HEK293 (cell line): ENCODE results near the gene S100A11.

Experiments used
- CTCF ChIA-PET: fragments of 350-600 bp; formaldehyde crosslinking; extraction: SDS; loops from one replicate; lab custom pipeline; 2021; ENCODE audit warnings: antibody characterized with exemption; lab: Yijun Ruan, JAX
- POLR2A ChIA-PET: fragments of 300-600 bp; formaldehyde crosslinking; extraction: SDS; loops from one replicate; lab custom pipeline; 2020; ENCODE audit warnings: antibody characterized with exemption, inconsistent platforms; lab: Yijun Ruan, JAX
- H3K27ac ChIP-seq: fragments of 200-500 bp; sonication (Bioruptor generic); 2 replicates; pipeline ENCODE4 v1.5.1; 2014; ENCODE audit warnings: low read depth, low read length, control low read depth, inconsistent platforms; ENCODE audit errors: extremely low read depth
- H3K36me3 ChIP-seq, 2 experiments: fragments of 200-500 bp in 1 of 2; sonication (Bioruptor generic) in 1 of 2; 1 replicate in 1 of 2; 2 replicates in 1 of 2; pipeline ENCODE4 v1.5.1; 2014 to 2017; ENCODE audit warnings: inconsistent platforms in 2 of 2, low read length in 2 of 2; ENCODE audit not compliant: control insufficient read depth in 2 of 2, insufficient read depth in 1 of 2
- H3K4me1 ChIP-seq: fragments of 200-500 bp; sonication (Bioruptor generic); 2 replicates; pipeline ENCODE4 v1.5.1; 2014; ENCODE audit warnings: mild to moderate bottlenecking, low read length, inconsistent platforms; ENCODE audit not compliant: control insufficient read depth, insufficient read depth
- H3K4me3 ChIP-seq: 2 replicates; pipeline ENCODE4 v1.5.1; 2011; ENCODE audit warnings: low read depth, mild to moderate bottlenecking, control low read depth, low read length, moderate library complexity
- H3K9me3 ChIP-seq: fragments of 200-500 bp; sonication (Bioruptor generic); 2 replicates; pipeline ENCODE4 v1.5.1; 2014; ENCODE audit warnings: low read depth, low read length, inconsistent platforms; ENCODE audit not compliant: control insufficient read depth, insufficient read depth
- HOXA7 ChIP-seq: sonication (generic); formaldehyde crosslinking; IDR thresholded peaks from 2 replicates; pipeline ENCODE4 v1.8.1; 2022; ENCODE audit warnings: missing genetic modification reagents, borderline replicate concordance
- KLF10 ChIP-seq: fragments of 450-650 bp; IDR thresholded peaks from 2 replicates; pipeline ENCODE4 v1.5.1; 2018; ENCODE audit warnings: missing biosample characterization, mild to moderate bottlenecking, missing genetic modification characterization
- KLF7 ChIP-seq: fragments of 450-650 bp; formaldehyde crosslinking; IDR thresholded peaks from 2 replicates; pipeline ENCODE4 v1.5.1; 2016; ENCODE audit warnings: missing biosample characterization, missing genetic modification characterization, borderline replicate concordance
- RBAK ChIP-seq: fragments of 450-650 bp; formaldehyde crosslinking; IDR thresholded peaks from 2 replicates; pipeline ENCODE4 v1.5.1; 2016; ENCODE audit warnings: missing biosample characterization, missing genetic modification characterization
- WT1 ChIP-seq: fragments of 450-650 bp; formaldehyde crosslinking; IDR thresholded peaks from 2 replicates; pipeline ENCODE4 v1.5.1; 2016; ENCODE audit warnings: missing biosample characterization, missing genetic modification characterization
- ZEB2 ChIP-seq: fragments of 450-650 bp; formaldehyde crosslinking; IDR thresholded peaks from 2 replicates; pipeline ENCODE4 v1.5.1; 2016; ENCODE audit warnings: missing biosample characterization, missing genetic modification characterization
- ZNF174 ChIP-seq: fragments of 450-650 bp; formaldehyde crosslinking; IDR thresholded peaks from 2 replicates; pipeline ENCODE4 v1.5.0; 2017; ENCODE audit warnings: missing biosample characterization, mild to moderate bottlenecking, missing genetic modification characterization
- ZNF239 ChIP-seq: fragments of 450-650 bp; formaldehyde crosslinking; IDR thresholded peaks from 2 replicates; pipeline ENCODE4 v1.5.1; 2016; ENCODE audit warnings: missing biosample characterization, missing genetic modification characterization
- ZNF350 ChIP-seq: fragments of 450-650 bp; formaldehyde crosslinking; IDR thresholded peaks from 2 replicates; pipeline ENCODE4 v1.5.0; 2017; ENCODE audit warnings: missing biosample characterization, mild to moderate bottlenecking, missing genetic modification characterization
- ZNF416 ChIP-seq: fragments of 450-650 bp; formaldehyde crosslinking; IDR thresholded peaks from 2 replicates; pipeline ENCODE4 v1.5.1; 2016; ENCODE audit warnings: missing biosample characterization, missing genetic modification characterization
- ZNF544 ChIP-seq: fragments of 450-650 bp; formaldehyde crosslinking; IDR thresholded peaks from 2 replicates; pipeline ENCODE4 v1.5.0; 2017; ENCODE audit warnings: missing biosample characterization, missing genetic modification characterization
- ZNF623 ChIP-seq: fragments of 450-650 bp; formaldehyde crosslinking; IDR thresholded peaks from 2 replicates; pipeline ENCODE4 v1.5.1; 2016; ENCODE audit warnings: missing biosample characterization, missing genetic modification characterization
- ZNF660 ChIP-seq: fragments of 450-650 bp; IDR thresholded peaks from 2 replicates; pipeline ENCODE4 v1.5.1; 2018; ENCODE audit warnings: missing biosample characterization, mild to moderate bottlenecking, missing genetic modification characterization
- ZNF76 ChIP-seq: fragments of 450-650 bp; formaldehyde crosslinking; IDR thresholded peaks from 2 replicates; pipeline ENCODE4; 2016; ENCODE audit warnings: low read depth, missing biosample characterization, missing genetic modification characterization, borderline replicate concordance
- ZXDB ChIP-seq: fragments of 450-650 bp; formaldehyde crosslinking; IDR thresholded peaks from 2 replicates; pipeline ENCODE4 v1.5.1; 2016; ENCODE audit warnings: missing biosample characterization, missing genetic modification characterization
- TF ChIP-seq, protein P1 (sequence below): fragments of 450-650 bp; formaldehyde crosslinking; IDR thresholded peaks from 2 replicates; pipeline ENCODE4 v1.5.1; 2016; ENCODE audit warnings: missing biosample characterization, missing genetic modification characterization, borderline replicate concordance
- TF ChIP-seq, protein P2 (sequence below): fragments of 450-650 bp; formaldehyde crosslinking; IDR thresholded peaks from 2 replicates; pipeline ENCODE4 v1.5.1; 2016; ENCODE audit warnings: missing biosample characterization, missing genetic modification characterization
- TF ChIP-seq, protein P3 (sequence below): fragments of 450-650 bp; formaldehyde crosslinking; IDR thresholded peaks from 2 replicates; pipeline ENCODE4 v1.5.1; 2016; ENCODE audit warnings: missing biosample characterization, missing genetic modification characterization
- TF ChIP-seq, protein P4 (sequence below): fragments of 450-650 bp; formaldehyde crosslinking; conservative IDR thresholded peaks from 2 replicates; pipeline ENCODE4 v1.5.1; 2016; ENCODE audit warnings: low read depth, missing biosample characterization, missing genetic modification characterization

Gene S100A11

DNA sequence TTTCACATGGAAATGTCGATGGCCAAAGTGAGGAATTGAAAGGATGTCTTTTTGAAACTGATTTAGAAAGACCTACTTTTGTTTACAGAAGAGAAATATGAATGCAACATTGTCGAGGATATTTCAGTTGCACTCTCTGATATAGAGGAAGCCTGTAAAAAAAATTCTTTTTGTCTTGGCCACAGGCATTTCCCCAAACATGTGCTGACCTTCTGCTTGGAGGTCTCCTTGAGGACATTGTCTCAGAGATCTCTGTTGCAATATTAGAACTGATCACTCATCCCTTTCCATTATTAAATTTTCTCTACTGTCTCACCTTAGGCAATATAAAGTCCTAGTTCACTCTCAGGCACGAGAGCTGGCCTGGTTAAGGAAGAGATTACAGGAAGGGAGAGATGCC, 16.0 kb downstream of the S100A11 start:
- Histone ChIP-seq H3K9me3 (no peaks in the 10 kb centered on the region), H3K4me1 (no peaks in the 10 kb centered on the region), H3K4me3 (no peak overlapping the region), H3K36me3 (no peaks in the 10 kb centered on the region), H3K27ac (no peak overlapping the region)
- ChIA-PET CTCF (interaction anchor here (0.6 to 1.5 kb wide), 3 partner anchors 27 to 439 kb away, joined by 3 to 4 read pairs (median 3); no protein-coding TSS in a partner anchor), POLR2A (no interaction called here)
- TF ChIP-seq KLF7 (tag by site-specific recombination): no peak
- TF ChIP-seq, protein P1, sequence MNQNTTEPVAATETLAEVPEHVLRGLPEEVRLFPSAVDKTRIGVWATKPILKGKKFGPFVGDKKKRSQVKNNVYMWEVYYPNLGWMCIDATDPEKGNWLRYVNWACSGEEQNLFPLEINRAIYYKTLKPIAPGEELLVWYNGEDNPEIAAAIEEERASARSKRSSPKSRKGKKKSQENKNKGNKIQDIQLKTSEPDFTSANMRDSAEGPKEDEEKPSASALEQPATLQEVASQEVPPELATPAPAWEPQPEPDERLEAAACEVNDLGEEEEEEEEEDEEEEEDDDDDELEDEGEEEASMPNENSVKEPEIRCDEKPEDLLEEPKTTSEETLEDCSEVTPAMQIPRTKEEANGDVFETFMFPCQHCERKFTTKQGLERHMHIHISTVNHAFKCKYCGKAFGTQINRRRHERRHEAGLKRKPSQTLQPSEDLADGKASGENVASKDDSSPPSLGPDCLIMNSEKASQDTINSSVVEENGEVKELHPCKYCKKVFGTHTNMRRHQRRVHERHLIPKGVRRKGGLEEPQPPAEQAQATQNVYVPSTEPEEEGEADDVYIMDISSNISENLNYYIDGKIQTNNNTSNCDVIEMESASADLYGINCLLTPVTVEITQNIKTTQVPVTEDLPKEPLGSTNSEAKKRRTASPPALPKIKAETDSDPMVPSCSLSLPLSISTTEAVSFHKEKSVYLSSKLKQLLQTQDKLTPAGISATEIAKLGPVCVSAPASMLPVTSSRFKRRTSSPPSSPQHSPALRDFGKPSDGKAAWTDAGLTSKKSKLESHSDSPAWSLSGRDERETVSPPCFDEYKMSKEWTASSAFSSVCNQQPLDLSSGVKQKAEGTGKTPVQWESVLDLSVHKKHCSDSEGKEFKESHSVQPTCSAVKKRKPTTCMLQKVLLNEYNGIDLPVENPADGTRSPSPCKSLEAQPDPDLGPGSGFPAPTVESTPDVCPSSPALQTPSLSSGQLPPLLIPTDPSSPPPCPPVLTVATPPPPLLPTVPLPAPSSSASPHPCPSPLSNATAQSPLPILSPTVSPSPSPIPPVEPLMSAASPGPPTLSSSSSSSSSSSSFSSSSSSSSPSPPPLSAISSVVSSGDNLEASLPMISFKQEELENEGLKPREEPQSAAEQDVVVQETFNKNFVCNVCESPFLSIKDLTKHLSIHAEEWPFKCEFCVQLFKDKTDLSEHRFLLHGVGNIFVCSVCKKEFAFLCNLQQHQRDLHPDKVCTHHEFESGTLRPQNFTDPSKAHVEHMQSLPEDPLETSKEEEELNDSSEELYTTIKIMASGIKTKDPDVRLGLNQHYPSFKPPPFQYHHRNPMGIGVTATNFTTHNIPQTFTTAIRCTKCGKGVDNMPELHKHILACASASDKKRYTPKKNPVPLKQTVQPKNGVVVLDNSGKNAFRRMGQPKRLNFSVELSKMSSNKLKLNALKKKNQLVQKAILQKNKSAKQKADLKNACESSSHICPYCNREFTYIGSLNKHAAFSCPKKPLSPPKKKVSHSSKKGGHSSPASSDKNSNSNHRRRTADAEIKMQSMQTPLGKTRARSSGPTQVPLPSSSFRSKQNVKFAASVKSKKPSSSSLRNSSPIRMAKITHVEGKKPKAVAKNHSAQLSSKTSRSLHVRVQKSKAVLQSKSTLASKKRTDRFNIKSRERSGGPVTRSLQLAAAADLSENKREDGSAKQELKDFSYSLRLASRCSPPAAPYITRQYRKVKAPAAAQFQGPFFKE (tag by site-specific recombination): no peak
- TF ChIP-seq ZNF623 (tag by site-specific recombination): no peak
- no peak for TF ChIP-seq ZNF544 (tag by site-specific recombination)
- no peak for TF ChIP-seq ZXDB (tag by site-specific recombination)
- no peak for TF ChIP-seq ZEB2 (tag by site-specific recombination)
- TF ChIP-seq ZNF416 (tag by site-specific recombination): no peak
- no peak for TF ChIP-seq ZNF239 (tag by site-specific recombination)
- no peak for TF ChIP-seq WT1 (tag by site-specific recombination)
- TF ChIP-seq ZNF174 (tag by site-specific recombination): no peak
- TF ChIP-seq ZNF660 (tag by site-specific recombination): no peak
- TF ChIP-seq, protein P2, sequence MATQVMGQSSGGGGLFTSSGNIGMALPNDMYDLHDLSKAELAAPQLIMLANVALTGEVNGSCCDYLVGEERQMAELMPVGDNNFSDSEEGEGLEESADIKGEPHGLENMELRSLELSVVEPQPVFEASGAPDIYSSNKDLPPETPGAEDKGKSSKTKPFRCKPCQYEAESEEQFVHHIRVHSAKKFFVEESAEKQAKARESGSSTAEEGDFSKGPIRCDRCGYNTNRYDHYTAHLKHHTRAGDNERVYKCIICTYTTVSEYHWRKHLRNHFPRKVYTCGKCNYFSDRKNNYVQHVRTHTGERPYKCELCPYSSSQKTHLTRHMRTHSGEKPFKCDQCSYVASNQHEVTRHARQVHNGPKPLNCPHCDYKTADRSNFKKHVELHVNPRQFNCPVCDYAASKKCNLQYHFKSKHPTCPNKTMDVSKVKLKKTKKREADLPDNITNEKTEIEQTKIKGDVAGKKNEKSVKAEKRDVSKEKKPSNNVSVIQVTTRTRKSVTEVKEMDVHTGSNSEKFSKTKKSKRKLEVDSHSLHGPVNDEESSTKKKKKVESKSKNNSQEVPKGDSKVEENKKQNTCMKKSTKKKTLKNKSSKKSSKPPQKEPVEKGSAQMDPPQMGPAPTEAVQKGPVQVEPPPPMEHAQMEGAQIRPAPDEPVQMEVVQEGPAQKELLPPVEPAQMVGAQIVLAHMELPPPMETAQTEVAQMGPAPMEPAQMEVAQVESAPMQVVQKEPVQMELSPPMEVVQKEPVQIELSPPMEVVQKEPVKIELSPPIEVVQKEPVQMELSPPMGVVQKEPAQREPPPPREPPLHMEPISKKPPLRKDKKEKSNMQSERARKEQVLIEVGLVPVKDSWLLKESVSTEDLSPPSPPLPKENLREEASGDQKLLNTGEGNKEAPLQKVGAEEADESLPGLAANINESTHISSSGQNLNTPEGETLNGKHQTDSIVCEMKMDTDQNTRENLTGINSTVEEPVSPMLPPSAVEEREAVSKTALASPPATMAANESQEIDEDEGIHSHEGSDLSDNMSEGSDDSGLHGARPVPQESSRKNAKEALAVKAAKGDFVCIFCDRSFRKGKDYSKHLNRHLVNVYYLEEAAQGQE (tag by site-specific recombination): no peak
- no peak for TF ChIP-seq ZNF76 (tag by site-specific recombination)
- no peak for TF ChIP-seq ZNF350 (tag by site-specific recombination)
- TF ChIP-seq RBAK: no peak
- no peak for TF ChIP-seq HOXA7 (CRISPR knock-in tag)
- TF ChIP-seq KLF10 (tag by site-specific recombination): no peak
- TF ChIP-seq, protein P3, sequence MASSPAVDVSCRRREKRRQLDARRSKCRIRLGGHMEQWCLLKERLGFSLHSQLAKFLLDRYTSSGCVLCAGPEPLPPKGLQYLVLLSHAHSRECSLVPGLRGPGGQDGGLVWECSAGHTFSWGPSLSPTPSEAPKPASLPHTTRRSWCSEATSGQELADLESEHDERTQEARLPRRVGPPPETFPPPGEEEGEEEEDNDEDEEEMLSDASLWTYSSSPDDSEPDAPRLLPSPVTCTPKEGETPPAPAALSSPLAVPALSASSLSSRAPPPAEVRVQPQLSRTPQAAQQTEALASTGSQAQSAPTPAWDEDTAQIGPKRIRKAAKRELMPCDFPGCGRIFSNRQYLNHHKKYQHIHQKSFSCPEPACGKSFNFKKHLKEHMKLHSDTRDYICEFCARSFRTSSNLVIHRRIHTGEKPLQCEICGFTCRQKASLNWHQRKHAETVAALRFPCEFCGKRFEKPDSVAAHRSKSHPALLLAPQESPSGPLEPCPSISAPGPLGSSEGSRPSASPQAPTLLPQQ (tag by site-specific recombination): no peak
- TF ChIP-seq, protein P4, sequence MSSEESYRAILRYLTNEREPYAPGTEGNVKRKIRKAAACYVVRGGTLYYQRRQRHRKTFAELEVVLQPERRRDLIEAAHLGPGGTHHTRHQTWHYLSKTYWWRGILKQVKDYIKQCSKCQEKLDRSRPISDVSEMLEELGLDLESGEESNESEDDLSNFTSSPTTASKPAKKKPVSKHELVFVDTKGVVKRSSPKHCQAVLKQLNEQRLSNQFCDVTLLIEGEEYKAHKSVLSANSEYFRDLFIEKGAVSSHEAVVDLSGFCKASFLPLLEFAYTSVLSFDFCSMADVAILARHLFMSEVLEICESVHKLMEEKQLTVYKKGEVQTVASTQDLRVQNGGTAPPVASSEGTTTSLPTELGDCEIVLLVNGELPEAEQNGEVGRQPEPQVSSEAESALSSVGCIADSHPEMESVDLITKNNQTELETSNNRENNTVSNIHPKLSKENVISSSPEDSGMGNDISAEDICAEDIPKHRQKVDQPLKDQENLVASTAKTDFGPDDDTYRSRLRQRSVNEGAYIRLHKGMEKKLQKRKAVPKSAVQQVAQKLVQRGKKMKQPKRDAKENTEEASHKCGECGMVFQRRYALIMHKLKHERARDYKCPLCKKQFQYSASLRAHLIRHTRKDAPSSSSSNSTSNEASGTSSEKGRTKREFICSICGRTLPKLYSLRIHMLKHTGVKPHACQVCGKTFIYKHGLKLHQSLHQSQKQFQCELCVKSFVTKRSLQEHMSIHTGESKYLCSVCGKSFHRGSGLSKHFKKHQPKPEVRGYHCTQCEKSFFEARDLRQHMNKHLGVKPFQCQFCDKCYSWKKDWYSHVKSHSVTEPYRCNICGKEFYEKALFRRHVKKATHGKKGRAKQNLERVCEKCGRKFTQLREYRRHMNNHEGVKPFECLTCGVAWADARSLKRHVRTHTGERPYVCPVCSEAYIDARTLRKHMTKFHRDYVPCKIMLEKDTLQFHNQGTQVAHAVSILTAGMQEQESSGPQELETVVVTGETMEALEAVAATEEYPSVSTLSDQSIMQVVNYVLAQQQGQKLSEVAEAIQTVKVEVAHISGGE: no peak
